Hippocampal formation (tissue), 2 donors: ENCODE data around the gene FOXF1.

Experiments
- DNase-seq, 2 donors: peaks; one replicate each; lab custom pipeline; 2025; lab: John Stamatoyannopoulos, UW

FOXF1 gene

DNA sequence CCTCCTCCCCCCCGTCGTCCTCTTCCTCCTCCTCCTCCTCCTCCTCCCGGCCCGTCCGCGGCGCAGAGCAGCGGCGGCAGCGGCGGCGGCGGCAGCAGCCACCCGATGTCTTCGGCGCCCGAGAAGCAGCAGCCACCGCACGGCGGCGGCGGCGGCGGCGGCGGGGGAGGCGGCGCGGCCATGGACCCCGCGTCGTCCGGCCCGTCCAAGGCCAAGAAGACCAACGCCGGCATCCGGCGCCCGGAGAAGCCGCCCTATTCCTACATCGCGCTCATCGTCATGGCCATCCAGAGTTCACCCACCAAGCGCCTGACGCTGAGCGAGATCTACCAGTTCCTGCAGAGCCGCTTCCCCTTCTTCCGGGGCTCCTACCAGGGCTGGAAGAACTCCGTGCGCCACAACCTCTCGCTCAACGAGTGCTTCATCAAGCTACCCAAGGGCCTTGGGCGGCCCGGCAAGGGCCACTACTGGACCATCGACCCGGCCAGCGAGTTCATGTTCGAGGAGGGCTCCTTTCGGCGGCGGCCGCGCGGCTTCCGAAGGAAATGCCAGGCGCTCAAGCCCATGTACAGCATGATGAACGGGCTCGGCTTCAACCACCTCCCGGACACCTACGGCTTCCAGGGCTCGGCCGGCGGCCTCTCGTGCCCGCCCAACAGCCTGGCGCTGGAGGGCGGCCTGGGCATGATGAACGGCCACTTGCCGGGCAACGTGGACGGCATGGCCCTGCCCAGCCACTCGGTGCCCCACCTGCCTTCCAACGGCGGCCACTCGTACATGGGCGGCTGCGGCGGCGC, at the start of gene FOXF1:
Gene FOXF1 (plus strand): TSS at position 63 of the 797 bp plus-strand sequence. CDS start 43 bp downstream, at position 106.
- no peak for DNase-seq

DNA sequence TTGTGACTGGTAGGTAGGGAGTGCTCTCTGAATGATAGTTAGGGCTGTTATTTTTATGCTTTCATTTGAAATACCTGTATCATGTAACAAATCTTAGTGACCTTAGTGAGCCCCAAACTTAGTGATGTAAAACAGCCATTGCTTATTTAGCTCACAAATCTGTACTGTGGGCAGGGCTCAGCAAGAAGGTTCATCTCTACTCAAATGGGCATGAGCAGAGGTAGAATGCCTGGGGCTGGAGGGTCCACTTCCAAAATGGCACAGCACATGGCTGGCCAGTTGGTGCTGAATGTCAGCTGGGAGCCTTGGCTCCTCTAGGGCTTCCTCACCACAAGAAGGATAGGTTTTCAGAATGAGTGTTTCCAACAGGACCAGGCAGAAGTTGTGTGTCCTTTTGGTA, 49.3 kb upstream of the FOXF1 start:
- no peak for DNase-seq

DNA sequence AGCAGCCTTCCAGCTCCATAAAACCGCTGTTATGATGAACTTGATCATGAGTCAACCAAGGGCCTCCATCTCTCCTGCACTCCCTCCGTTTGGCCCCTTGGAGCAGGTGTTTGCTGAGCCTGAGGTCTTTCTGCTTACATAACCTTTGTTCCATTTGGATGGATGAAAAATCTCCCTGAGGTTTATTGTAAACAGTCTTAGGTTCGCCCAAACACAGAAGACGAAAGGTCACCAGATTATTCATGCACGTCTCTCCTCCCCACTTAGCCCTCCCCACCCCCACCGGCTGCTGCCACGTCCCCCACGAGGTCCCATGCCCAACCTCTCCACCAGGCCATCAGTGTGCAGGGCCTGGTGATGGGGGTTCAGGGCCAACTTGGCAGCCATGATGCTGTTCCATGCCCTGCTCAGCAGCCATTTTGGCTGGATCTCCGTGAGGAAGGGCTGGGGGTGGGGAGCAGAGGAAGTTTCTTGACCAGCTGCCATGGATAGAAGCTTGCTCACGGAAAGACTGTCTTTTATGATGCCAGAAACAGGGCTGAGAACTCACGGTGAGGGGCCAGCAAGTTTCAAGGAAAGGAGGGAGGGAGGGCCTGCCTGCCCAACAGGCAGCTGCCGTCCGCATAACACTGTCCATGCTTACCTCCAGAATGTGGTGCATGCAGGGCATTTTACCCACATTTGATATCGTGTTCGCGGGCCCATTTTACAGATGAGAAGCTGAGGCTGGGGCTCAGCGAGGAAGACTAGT, 47.8 kb upstream of the FOXF1 start:
- DNase-seq = no peak

DNA sequence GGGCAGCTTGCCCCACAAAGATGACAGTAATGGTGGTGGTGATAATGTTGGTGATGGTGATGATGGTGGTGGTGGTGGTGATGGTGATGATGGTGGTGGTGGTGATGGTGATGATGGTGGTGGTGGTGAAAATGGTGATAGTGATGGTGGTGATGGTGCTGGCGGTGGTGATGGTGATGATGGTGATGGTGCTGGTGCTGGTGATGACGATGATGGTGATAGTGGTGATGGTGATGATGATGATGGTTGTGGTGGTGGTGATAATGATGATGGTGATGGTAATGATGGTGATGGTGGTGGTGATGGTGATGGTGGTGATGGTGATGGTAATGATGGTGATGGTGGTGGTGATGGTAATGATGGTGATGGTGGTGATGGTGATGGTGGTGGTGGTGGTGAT, 46.3 kb upstream of the FOXF1 start:
- no peak for DNase-seq

GRCh38 chr16:86465434-86465833, 44.9 kb upstream of the FOXF1 start:
- no peak for DNase-seq

DNA sequence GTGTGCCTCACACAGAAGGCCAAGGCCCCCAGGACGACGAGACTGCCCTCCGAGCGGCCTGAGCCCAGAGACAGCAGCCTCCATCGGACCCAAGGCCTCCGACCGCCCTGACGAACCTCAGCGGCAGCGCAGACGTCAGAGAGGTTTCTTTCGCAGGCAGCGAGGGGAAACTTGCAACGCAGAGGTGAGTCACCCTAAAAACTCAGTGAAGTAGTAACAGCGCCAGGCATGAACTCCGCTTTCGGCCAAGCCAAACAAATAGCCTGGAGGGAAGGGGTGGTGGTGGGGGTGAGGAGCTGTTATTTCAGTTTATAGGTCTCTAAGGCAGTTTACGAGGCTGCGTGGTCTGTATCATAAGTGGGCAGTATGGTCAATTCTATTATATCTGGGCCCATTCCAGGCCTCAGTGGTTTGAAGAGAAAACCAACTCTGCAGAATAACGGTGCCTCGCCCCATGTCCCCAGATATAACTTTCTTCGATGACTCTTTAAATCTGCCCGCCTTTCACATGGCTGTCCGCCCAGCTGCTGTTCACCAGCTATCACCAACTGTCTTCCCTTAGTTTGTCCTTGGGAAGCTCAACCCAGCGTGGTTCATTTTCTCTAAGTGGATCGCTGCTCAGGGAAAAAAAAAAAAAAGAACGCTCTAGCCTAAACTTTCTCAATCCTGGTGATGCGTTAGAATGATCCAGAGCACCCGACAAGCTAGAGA, 43.5 kb upstream of the FOXF1 start:
- DNase-seq = no peak

DNA sequence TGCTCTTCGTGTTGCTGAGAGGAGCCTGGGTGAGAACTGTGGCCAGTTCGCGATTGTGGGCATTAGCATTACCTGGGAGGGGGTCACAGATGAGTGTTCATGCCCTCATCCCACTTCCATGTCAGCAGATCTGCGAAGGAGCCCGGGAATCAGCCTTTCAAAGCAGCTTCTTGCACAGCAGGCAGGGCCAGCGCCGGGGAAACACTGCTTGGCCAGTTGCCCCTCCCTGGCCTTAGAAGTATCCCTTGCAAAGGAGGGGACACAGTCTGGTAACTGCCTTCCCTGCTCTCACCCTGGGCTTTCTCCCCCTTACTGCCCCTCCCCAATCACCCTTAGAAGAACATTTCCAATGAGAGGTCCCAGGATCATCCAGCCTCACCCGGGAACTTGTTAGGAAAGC, 42.8 kb upstream of the FOXF1 start:
- DNase-seq = no peak

GRCh38 chr16:86470964-86471363, 39.4 kb upstream of the FOXF1 start:
- no peak for DNase-seq

DNA sequence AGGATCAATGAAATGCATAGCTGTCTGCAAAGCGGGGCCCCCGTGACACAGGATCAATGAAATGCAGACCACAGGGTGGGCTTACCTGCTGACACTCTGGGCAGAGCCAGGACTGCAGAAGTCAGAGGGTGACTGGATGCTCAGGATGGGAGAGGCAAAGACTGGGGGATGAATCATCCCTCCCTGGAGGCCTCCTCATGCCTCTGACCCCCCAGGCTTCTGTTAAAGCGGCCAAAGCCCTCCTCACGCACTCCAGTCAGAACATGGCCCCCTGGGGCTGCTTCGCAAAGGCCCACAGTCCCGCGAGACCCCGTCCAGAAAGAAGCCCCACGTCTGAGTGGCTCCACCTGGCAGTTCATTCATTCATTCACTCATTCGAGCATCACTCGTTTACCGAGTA, 38.4 kb upstream of the FOXF1 start:
- DNase-seq = no peak

GRCh38 chr16:86472366-86472765, 38.0 kb upstream of the FOXF1 start:
- DNase-seq = no peak

DNA sequence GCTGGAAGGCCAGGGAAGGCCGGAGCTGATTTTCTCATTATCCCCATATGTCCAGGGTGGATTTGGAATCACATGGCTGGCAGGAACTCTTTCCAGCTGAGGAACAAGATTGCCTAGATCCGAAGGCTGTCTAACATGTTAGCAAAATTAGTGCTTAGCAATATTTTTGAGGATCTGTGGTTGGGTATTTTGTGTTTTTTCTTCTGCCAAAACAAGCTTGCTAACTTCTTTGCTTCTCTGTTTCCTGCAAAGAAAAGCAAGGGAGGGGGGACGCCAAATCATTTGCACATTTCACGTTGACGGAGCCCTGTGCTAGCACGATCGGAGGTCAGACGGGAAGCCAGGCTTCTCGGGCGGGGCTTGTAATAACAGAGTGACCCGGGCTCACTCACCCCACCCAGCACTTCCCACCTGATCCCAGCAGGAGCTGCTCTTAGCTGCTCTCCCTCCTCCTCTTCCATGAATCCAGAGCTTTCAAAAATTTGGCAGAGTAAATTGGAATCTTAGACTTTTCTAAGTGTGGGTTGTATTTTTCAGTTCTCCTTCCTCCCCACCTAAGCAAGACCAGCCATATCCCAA, 33.3 kb upstream of the FOXF1 start:
- no peak for DNase-seq

GRCh38 chr16:86477642-86478041, 32.7 kb upstream of the FOXF1 start:
- no peak for DNase-seq

DNA sequence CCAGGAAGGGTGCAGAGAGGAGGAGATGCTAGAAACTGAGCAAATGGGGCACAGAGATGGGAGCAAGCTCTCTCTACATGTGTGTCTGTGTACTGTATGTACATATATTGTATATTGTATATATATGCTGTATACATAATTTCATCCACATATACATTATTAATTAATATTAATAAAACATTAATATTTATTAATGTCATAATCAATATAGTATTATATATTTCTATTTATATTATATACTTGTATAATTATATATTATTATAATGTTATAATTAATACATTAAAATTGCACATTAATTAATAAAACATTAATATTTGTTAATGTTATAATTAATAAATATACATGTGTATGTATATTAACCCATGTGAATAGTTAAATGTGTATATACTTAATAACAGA, 31.5 kb upstream of the FOXF1 start:
- DNase-seq = no peak

DNA sequence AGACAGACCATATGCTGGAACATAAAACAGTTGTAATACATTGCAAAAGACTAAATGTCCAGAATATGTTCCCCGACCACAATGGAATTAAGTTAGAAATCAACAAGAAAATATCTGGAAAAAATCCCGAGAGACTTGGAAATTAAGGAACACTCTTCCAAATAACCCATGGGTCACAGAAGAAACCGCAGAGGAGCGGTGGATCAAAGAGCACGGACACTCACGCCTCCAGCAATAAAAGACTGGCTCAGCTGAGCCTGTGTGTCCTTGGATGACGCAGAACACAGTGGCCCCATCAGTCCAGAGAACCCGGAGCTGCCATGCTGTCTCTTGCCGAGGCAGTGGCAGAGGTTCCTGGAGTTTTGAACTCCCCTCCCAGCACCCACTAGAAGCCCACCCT, 30.9 kb upstream of the FOXF1 start:
- no peak for DNase-seq

- DNase-seq = peak; percentile 5 to 50
These were observed 29.9 kb upstream of the FOXF1 start for GRCh38 chr16:86480444-86480843.

- DNase-seq = no peak
These were observed 28.7 kb upstream of the FOXF1 start for GRCh38 chr16:86481607-86482006.

DNA sequence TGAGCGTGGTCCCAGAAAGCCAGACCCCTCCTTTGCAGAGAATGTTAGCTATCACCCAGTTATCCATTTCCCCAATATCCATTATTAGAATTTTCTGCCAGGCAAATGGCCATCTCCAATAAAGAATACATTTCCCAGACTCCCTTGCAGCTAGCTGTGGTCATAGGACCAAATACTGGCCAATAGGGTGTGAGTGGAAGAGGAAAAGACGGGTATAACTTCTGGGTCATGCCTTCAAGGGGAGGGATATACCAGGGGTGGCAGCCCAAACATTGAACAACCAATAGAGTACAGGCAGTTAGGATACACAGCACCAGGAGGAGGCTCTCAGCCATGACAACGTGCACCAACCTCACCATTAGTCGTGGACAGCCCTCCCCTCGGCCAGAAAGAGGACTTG, 26.1 kb upstream of the FOXF1 start:
- DNase-seq = no peak

DNA sequence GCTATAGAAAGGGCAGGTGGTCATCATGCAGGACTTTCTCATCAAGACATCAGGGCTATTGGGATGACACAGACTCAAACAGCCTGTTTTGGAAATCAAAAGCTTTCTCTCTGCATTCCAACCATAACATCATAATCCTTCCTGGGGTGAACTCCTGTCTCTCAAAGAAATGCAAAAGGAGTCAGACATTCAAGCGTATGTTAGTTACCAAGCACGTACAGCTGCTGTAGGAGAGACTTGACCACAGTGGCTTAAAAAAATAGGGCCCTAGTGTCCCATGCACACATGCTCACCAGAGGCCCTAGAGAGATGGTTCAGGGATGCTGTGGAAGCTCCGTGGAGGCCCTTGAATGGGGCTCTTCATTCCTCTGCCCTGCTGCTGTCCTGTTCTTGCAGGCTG, 24.6 kb upstream of the FOXF1 start:
- DNase-seq = no peak

DNA sequence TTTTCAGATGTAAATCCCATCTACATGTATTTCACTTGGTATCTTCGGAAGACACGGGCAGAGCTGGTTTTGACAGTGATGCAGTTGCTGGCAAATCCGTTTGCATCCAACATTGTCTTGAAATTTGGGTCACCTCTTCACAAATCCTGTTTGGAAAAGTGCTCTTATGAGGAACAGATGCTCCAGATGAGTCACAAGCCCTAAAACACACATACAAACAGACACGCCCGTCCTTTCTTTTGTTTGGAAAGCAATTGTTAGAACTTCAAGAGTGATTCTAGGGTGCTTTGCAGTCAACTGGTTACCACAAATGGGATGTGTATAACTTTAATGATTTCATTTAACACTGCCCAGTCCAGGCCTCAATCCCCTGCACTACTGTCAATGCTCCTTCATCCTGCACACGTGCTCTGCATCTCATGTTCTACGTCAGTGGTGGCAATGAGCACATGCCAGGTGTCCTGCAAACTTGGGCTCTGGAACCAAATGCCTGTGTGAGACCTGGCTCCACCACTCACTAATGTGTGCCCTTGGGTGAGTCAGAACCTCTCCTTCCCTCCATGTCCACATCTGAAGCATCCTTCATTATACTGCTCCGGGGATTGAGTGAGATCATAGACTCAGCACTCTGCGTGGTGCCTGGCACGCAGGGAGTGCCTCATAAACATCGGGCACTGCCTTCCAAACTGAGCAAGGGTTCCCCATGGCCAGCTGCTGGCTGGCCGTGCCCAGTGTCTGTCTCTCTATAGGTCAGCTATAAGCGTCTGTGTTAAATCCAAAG, 19.3 kb upstream of the FOXF1 start:
- peak in 1 of 2 donors; percentile 50 for DNase-seq

DNA sequence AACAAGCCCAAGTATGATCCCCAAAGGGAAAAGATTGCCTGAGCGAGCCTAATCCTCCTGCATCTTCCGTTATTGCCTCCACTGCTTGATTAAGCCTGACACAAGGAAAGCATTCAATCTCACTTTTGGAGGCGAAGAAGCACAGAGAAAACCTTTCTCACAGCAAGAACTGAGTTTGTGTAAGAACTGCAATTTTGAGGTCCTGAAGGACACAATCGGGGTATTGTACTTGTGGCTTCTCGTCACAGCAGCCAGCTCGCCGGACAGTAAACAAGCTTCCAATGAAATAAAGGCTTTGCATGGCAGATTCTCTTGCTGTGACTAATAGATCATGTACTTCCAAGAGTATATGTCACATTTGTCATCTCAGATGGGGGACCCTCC, 18.7 kb upstream of the FOXF1 start:
- peak; percentile 41 to 50 for DNase-seq

- no peak for DNase-seq
These were observed 17.9 kb upstream of the FOXF1 start for GRCh38 chr16:86492267-86492960.
